Measurements from ENCODE around the gene THSD4.

- TF ChIP-seq EZH2phosphoT487 (IDR thresholded peaks at IDR 0.05; ENCODE audit: borderline replicate concordance, low read length) = no peak
- TF ChIP-seq EZH2 (IDR thresholded peaks at IDR 0.05; ENCODE audit: low read length, unreplicated experiment) = no peak
- no peak for TF ChIP-seq CTCF (conservative IDR thresholded peaks at IDR 0.05; ENCODE audit: low read depth, low read length)
Measured at GRCh38 chr15:71168166-71168834, 53.0 kb downstream of the THSD4 start.
